Liver (tissue), 3 donors: Measurements from ENCODE around the gene DYSF.

ENCODE experiments used
- CTCF ChIP-seq: fragments of 150-350 bp; IDR thresholded peaks from 2 replicates; pipeline ENCODE4 v1.5.1; 2017; ENCODE audit warnings: improper control_type of control experiment, low read depth, low read length; ENCODE audit not compliant: missing input control
- GABPA ChIP-seq, 2 donors: IDR thresholded peaks in 1 of 2; conservative IDR thresholded peaks in 1 of 2; 2 replicates each; pipeline ENCODE4 v1.6.1; 2016; ENCODE audit warnings: antibody characterized with exemption in 2 of 2, mild to moderate bottlenecking in 1 of 2, moderate library complexity in 1 of 2
- REST ChIP-seq: IDR thresholded peaks from 2 replicates; pipeline ENCODE4 v1.6.1; 2016; ENCODE audit warnings: antibody characterized with exemption, mild to moderate bottlenecking
- YY1 ChIP-seq: IDR thresholded peaks from 2 replicates; pipeline ENCODE4 v1.6.1; 2016; ENCODE audit warnings: antibody characterized with exemption, mild to moderate bottlenecking
- donor health status: healthy.
- donor health status: healthy.

GRCh38 chr2:71507476-71507875 is 54.1 kb downstream of the DYSF start:
- no peak for TF ChIP-seq REST
- no peak for TF ChIP-seq CTCF
- no peak for TF ChIP-seq YY1
- TF ChIP-seq GABPA (IDR thresholded peaks at IDR 0.05 in 1 of 2, conservative IDR thresholded peaks at IDR 0.05 in 1 of 2): no peak
